Gastroesophageal sphincter (tissue), 4 donors: ENCODE results near the gene ARFGEF2. TPM values are rescaled to one million over a fixed set of nuclear protein-coding genes. Genes with fewer than 3 reads are reported as not detected.

Source experiments
- ATAC-seq: fragments of 150-250 bp; one replicate; pipeline ENCODE4 v1.9.1; 2016; ENCODE audit warnings: mild to moderate bottlenecking, moderate library complexity
- H3K27ac ChIP-seq, 4 donors: fragments of 200-600 bp; sonication (generic) in 3 of 4; 1 replicate in 3 of 4; 2 replicates in 1 of 4; pipeline ENCODE4 v1.5.1; 2016 to 2019
- H3K27me3 ChIP-seq: fragments of 200-600 bp; sonication (generic); one replicate; pipeline ENCODE4 v1.5.1; 2019
- H3K36me3 ChIP-seq, 2 donors: fragments of 200-600 bp; sonication (generic); one replicate each; pipeline ENCODE4 v1.5.1; 2019; ENCODE audit warnings: control low read depth in 1 of 2
- H3K4me1 ChIP-seq, 3 donors: fragments of 200-600 bp; sonication (generic); 1 replicate in 2 of 3; 2 replicates in 1 of 3; pipeline ENCODE4 v1.5.1; 2016 to 2019; ENCODE audit warnings: control low read depth in 2 of 3
- H3K4me3 ChIP-seq, 2 donors: fragments of 200-600 bp; sonication (generic); one replicate each; pipeline ENCODE4 v1.5.1; 2019; ENCODE audit warnings: mild to moderate bottlenecking in 1 of 2, moderate library complexity in 1 of 2
- H3K9me3 ChIP-seq, 3 donors: fragments of 200-600 bp; sonication (generic); one replicate each; pipeline ENCODE4 v1.5.1; 2017 to 2019; ENCODE audit warnings: control low read depth in 2 of 3
- EP300 ChIP-seq: sonication (generic); formaldehyde crosslinking; IDR thresholded peaks from one replicate; pipeline ENCODE4 v1.6.1; 2017; ENCODE audit warnings: antibody characterized with exemption, mild to moderate bottlenecking
- POLR2A ChIP-seq, 2 donors: fragments of 450-650 bp; IDR thresholded peaks; one replicate each; pipeline ENCODE4 v1.6.1; 2017; ENCODE audit warnings: antibody characterized with exemption in 2 of 2, mild to moderate bottlenecking in 2 of 2, moderate library complexity in 1 of 2
- POLR2AphosphoS5 ChIP-seq: sonication (generic); formaldehyde crosslinking; IDR thresholded peaks from one replicate; pipeline ENCODE4 v1.6.1; 2017; ENCODE audit warnings: antibody characterized with exemption
- WGBS, 2 donors: methylation state at CpG; one replicate each; pipeline ENCODE4 v1.1.5; 2018; ENCODE audit warnings: low coverage in 1 of 2; 5-methylcytosine and 5-hydroxymethylcytosine counted together
- total RNA-seq, 4 donors: library from RNA; depleted of rRNA; stranded (reverse); fragments of >200 nt; gene quantifications; one replicate each; pipeline ENCODE4 v1.1.0, GENCODE V29; 2016
- TF ChIP-seq, protein P1 (sequence below), 4 experiments: fragments of 200-600 bp in 2 of 4; fragments of 450-650 bp in 2 of 4; sonication (generic) in 1 of 4; IDR thresholded peaks; one replicate each; pipeline ENCODE4 v1.5.1; 2017 to 2019; ENCODE audit warnings: antibody characterized with exemption in 4 of 4, mild to moderate bottlenecking in 2 of 4, moderate library complexity in 2 of 4

Gene ARFGEF2
- total RNA-seq, 4 donors from 2014 or later = 42.6 to 101 (median 51.3) TPM

DNA sequence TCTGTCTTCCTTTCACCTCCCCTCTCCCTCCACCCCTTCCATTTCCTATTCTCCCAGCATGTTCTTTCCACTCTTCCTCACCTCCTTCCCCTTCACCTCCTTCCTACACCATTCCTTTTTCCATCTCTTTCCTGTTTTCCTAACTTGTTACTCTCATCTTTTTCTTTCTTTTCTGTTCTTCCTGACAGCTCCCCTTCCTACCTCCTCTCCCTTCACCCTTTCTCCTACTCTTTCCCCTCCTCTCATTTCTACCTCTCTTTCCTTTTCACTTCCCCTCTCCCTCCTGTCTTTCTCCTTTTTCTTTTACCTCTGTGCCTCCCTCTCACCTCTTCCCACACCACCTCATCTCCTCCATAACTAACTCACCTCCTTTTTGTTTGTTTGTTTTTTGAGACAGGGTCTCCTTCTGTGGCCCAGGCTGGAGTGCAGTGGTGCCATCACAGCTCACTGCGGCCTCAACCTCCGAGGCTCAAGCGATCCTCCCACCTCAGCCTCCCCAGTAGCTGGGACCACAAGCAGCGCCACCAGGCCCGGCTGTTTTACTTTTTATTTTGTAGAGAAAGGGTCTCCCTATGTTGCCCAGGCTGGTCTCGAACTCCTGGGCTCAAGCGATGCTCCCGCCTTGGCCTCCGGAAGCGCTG lies 864 bp upstream of the ARFGEF2 start:
- no peak for TF ChIP-seq EP300
- no peak for TF ChIP-seq POLR2AphosphoS5
- TF ChIP-seq, protein P1, sequence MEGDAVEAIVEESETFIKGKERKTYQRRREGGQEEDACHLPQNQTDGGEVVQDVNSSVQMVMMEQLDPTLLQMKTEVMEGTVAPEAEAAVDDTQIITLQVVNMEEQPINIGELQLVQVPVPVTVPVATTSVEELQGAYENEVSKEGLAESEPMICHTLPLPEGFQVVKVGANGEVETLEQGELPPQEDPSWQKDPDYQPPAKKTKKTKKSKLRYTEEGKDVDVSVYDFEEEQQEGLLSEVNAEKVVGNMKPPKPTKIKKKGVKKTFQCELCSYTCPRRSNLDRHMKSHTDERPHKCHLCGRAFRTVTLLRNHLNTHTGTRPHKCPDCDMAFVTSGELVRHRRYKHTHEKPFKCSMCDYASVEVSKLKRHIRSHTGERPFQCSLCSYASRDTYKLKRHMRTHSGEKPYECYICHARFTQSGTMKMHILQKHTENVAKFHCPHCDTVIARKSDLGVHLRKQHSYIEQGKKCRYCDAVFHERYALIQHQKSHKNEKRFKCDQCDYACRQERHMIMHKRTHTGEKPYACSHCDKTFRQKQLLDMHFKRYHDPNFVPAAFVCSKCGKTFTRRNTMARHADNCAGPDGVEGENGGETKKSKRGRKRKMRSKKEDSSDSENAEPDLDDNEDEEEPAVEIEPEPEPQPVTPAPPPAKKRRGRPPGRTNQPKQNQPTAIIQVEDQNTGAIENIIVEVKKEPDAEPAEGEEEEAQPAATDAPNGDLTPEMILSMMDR (IDR thresholded peaks at IDR 0.05) = no peak
- TF ChIP-seq POLR2A (IDR thresholded peaks at IDR 0.05) = no peak
- Histone ChIP-seq H3K27me3 (no peaks in the 10 kb centered on the region), H3K36me3 (no peaks in the 10 kb centered on the region), H3K27ac (peak overlapping the region; percentile 51 to 96 (median 93)), H3K4me1 (peaks cover 0 to 46% (median 12%) of the 10 kb centered on the region in 3 donors), H3K4me3 (peak overlapping the region; percentile 67 to 76), H3K9me3 (no peaks in the 10 kb centered on the region)
- 14 to 39% methylated on average over 5 to 8 of the region's 10 CpGs for WGBS, 2 donors
- ATAC-seq = no peak

DNA sequence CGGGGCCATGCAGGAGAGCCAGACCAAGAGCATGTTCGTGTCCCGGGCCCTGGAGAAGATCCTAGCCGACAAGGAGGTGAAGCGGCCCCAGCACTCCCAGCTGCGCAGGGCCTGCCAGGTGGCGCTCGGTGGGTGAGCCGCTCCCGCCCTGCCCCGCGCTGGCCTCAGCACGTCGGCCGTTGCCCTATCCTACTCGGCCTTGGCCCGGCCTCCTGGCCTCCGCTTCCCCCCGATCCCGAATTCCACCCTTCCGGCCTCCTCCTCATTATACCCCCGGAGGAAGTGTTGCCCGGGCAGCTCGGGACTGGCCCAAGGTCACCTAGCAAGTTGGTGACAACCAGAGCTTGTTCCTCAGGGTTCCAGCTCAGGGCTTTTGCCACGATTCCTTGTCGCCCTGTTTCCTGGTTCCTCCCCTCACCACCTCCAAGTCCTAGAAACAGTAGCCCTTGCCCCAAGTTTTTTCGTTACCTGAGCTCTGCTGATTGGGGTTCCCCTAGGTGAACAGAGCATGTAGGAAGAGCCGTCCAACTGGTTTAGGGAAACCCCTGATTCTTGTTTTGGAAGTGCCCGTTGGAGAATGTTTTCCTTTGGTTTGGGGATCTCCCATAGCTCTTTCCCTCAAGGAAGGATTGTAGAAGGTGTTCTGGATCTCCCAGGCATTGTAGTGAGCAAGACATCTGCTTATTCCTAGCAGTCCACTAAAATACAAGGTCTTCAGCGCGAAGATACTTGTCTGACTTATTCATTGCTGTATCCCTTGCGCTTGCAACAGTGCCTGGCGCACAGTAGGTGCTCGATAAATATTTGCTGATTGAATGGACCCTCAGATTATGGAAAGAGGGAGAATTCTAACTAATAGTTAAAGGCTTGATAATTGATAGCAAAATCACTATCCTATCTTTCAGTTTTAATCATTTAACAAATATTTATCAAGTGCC lies 641 bp downstream of the ARFGEF2 start:
- 16 to 35% methylated on average over 8 to 12 of the region's 34 CpGs for WGBS, 2 donors
- TF ChIP-seq, protein P1 (IDR thresholded peaks at IDR 0.05) = no peak
- TF ChIP-seq POLR2AphosphoS5 = no peak
- no peak for TF ChIP-seq POLR2A (IDR thresholded peaks at IDR 0.05)
- no peak for TF ChIP-seq EP300
- no peaks in the 10 kb centered on the region for H3K9me3 ChIP-seq
- peaks cover 0 to 61% (median 12%) of the 10 kb centered on the region in 3 donors for H3K4me1 ChIP-seq
- H3K4me3 ChIP-seq = peak overlapping the region; percentile 67 to 76
- peak; percentile 77 for ATAC-seq
- no peaks in the 10 kb centered on the region for H3K27me3 ChIP-seq
- H3K36me3 ChIP-seq = no peaks in the 10 kb centered on the region
- H3K27ac ChIP-seq = peak overlapping the region; percentile 51 to 96 (median 93)

DNA sequence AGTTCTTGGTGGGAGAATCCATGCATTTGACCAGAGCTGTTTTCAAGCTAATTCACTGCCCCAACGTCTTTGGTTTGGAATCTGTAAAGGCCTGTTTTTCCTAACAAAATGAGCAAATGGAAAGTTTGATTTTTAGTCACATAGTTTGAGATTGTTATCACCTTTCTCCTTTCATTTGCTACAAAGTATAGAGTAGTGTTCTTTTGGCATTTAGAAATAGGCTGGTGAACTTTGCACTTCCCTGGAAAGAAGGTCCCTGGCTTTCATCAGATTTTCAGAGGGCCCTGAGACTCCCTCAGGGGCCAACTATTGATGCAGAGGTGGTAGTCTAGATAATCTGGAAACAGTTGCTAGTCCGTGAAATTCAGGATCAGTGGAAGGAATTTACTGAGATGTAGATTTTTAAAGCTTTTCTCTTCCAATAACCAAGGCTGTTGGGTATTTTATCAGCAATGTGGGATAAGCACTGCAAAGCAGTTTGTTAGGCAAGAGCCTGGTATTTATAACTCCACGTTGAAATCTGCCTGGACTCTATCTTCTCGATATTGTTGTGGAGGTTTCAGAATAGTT lies 1.7 kb downstream of the ARFGEF2 start:
- no peak for TF ChIP-seq EP300
- no peak for TF ChIP-seq POLR2A (IDR thresholded peaks at IDR 0.05)
- no peak for TF ChIP-seq POLR2AphosphoS5
- TF ChIP-seq, protein P1 (IDR thresholded peaks at IDR 0.05) = no peak
- H3K4me3 ChIP-seq = peak overlapping the region in 1 of 2 donors; percentile 76
- no peak for ATAC-seq
- peaks cover 0 to 71% (median 12%) of the 10 kb centered on the region in 3 donors for H3K4me1 ChIP-seq
- H3K27ac ChIP-seq = peak overlapping the region in 3 of 4 donors; percentile 92 to 96 (median 94)
- 30 to 36% methylated on average over 4 of the region's 4 CpGs for WGBS, 2 donors
- H3K9me3 ChIP-seq = no peaks in the 10 kb centered on the region
- no peaks in the 10 kb centered on the region for H3K36me3 ChIP-seq
- H3K27me3 ChIP-seq = no peaks in the 10 kb centered on the region

DNA sequence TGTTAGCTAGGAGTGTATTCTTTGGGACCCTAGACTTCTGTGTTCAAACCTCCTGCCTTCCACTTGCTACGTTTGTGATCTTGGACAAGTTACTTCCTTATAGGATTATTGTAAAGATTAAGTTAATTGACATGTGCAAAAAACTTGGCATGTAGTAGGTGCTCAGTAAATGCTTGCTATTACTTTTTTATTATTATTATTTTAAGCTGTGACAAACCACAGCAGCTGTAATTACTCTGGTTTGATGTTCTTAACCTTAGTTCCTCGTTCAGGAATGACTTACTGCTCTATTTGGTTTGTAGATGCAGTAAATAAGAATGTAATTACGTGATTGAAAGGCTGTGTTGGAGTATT lies 3.2 kb downstream of the ARFGEF2 start:
- Histone ChIP-seq H3K4me3 (no peak overlapping the region), H3K27me3 (no peaks in the 10 kb centered on the region), H3K9me3 (no peaks in the 10 kb centered on the region), H3K36me3 (no peaks in the 10 kb centered on the region), H3K27ac (no peak overlapping the region), H3K4me1 (peaks cover 0 to 86% (median 25%) of the 10 kb centered on the region in 3 donors)
- WGBS, 2 donors = 73 to 80% methylated on average over 2 to 3 of the region's 3 CpGs
- no peak for TF ChIP-seq EP300
- TF ChIP-seq POLR2AphosphoS5 = no peak
- no peak for TF ChIP-seq POLR2A (IDR thresholded peaks at IDR 0.05)
- TF ChIP-seq, protein P1 (IDR thresholded peaks at IDR 0.05) = no peak
- ATAC-seq = no peak
